ENCODE data around the gene B3GNT2.

B3GNT2 gene

DNA sequence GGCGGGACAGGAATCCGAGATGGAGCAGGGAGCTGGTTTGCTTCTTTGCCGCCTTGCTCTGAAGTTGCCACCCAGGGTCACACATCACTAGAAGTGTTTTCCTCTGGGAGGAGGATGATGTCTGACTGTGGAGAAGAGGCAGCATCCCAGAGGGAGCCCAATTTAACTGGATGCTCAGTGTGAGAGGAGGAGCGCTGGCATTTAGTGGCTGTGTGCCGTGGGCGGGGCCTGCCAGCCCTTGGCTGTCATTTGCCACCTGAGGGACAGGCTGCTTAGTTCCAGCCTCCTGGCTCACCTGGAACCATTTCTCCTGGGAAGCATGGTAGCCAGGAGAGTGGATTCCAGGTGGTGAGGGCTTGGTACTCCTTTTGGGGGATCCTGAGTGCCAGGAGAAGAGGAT lies 9.6 kb downstream of the B3GNT2 start:
- no peak for FAIRE-seq

GRCh38 chr2:62206024-62206423 lies 10.1 kb downstream of the B3GNT2 start:
- FAIRE-seq: no peak

DNA sequence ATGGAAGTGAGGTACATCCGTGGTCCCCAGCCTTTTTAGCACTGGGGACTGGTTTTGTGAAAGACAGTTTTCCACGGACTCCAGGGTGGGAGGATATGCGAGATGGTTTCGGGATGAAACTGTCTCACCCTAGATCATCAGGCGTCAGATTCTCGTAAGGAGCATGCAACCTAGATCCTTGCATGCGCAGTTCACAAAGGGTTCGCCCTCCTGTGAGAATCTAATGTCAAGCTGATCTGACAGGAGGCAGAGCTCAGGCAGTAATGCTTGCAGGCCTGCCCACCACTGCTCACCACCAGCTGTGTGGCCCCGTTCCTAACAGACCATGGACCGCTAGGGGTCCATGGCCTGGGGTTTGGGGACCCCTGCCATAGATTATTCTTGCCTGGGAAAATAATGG lies 11.6 kb downstream of the B3GNT2 start:
- FAIRE-seq: no peak

DNA sequence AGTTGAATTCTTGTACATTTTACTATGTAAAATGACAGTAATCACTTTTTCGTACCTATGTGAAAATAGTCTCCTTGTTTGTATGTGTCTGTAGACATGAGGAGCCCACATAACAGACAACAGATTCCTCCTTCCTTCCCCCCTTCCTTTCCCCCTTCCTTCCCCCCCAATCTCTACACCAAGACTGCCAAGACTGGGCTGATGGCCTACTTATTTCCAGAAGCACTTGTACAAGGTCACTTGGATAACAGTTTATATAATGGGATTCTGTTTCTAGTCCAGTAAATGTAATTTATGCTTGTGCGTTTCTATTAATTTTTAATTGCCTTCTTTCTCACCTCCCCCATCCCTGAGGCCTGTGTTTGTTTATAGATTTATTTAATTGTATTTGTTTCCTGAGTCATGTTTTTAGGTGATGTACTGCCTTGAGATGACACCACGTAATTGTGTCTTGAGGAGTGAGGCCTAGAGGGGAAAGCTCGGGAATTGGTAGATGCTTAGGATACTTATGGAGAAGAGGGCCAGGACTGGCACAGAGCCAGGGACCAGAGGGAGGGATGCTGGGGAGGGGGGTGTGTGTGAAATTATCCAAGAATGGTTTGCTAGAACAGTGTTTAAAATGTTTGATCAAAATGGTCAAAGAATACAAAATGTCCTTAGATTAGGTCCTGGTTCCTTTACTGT lies 12.3 kb downstream of the B3GNT2 start:
- FAIRE-seq: no peak

DNA sequence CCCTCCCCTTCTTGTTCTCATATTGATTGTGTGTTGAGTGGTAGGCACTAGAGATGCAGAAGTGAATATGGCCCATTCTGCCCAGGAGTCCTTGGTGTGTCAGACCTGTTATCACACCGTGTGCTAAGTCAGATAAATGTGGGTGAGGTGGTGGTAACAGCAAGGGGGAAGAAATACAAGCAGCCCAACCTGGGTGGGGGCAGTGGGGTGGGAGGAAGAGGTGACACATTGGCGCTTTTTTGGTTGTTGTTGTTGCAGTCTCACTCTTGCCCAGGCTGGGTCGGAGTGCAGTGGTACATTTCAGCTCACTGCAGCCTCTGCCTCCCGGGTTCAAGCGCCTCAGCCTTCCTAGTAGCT lies 12.8 kb downstream of the B3GNT2 start:
- FAIRE-seq: no peak

DNA sequence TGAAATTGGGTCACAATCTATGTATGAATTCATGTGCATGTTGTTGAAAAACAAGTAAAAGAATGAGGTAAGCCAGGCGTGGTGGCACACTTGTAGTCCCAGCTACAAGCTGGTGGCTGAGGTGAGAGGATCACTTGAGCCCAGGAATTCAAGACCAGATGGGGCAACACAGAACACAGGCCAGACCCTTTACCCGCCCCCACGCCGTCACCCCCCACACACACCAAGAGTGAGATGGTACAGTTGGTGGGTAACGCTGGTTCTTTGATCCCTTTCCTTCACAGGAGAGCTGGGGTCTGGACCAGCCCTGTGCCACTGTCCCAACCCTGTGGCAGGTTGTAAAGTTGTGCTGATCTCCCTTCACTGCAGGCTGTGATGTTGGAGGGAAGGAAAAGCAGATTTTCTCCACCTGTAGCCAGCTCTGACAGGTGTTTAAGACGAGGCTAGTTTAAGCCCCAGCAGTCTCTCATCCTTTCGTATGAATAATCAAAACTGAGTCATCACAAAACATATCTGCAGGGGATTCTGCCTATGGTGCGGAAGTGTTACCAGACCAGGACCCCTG lies 13.6 kb downstream of the B3GNT2 start:
- no peak for FAIRE-seq

DNA sequence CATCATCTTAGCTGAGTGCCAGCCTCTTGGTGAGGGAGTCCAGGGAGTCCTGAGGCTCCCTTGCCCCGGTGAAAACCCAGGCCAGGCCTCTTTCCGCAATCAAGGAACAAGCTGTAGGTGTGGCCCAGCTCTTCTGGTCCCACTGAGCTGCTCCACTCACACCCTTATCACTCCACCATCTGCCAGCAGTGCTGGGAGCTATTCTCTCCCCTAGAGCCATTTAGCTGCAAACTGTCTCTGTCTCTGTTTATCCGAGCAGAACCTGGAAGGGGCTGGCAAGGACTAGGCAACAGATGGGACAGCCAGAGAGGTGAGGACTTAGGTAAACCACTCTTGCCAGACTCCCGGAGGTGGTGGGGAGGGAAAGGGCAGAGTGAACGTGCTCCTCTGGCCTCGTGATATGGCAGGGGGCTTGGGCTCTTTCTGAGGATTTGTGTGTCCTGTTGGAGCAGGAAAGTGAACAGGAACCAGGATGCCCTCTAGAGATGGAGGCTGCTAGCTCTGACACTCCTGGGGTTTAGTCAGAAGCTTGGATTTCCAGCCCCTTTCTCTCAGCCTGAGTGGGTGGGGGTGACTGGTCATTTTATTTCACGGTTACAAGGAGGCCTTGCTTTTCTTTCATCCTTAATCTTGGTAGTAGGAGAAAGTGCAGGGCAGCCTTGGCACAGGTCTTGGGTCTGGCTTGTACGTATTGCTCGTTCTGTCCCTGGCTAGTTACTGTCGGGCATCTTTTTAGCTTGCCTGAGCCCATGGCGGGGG lies 19.6 kb downstream of the B3GNT2 start:
- FAIRE-seq: no peak

DNA sequence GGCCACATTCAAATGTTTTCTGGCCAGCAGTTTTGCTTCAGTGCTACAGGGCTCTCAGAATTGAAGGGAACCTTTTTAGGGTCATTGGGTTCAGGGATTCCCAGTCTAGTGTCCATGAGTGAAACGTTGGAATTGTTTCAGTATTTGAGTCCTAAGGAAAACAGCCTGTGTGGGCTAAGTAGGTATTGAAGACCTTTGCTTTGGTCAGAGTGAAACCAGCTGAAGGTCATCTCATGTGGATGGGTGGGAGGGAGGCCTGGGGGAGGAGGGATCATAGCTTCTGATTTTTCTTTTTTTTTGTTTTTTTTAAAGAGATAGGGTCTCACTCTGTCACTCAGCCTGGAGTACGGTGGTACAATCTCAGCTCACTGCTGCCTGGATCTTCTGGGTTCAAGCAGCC lies 20.2 kb downstream of the B3GNT2 start:
- FAIRE-seq: no peak

- no peak for FAIRE-seq
These were observed 20.7 kb downstream of the B3GNT2 start for GRCh38 chr2:62216616-62217015.

DNA sequence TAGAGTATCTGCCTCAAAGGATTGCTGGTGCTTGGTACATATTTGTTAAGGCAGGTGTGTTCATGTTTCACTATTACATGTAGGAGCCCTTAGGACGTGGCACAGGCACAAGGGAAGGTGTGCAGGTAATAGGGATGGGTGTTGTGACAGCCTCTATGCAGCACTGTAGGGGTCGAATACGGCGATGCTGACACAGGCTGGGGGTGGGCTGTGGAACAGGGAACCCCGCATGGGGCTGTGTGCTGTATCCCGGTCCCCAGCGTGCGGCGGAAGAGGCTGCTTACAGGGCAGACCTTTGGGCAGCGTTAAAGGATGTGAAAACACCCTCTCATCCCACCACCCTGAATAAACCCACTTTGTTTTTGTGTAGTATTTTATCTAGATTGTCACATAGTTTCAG lies 21.5 kb downstream of the B3GNT2 start:
- FAIRE-seq: no peak

DNA sequence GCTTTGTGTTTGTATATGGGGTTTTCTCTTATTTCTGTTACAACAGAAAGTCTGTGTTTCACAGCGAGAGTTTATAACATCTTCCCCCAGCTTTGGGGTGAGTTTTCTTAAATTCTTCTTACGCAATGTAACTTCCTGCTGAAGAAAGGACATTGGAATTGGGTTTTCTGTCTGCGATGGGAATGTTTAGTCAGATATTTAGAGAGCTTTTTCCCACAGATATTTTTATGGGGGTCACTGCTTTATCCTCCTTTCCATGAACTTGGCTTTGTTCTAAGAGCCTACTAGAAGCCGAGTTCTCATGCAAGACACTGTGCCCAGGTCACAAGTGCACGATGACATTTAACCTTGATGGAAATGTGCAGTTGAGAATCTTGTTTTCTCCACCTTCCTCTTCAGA lies 22.1 kb downstream of the B3GNT2 start:
- no peak for FAIRE-seq

DNA sequence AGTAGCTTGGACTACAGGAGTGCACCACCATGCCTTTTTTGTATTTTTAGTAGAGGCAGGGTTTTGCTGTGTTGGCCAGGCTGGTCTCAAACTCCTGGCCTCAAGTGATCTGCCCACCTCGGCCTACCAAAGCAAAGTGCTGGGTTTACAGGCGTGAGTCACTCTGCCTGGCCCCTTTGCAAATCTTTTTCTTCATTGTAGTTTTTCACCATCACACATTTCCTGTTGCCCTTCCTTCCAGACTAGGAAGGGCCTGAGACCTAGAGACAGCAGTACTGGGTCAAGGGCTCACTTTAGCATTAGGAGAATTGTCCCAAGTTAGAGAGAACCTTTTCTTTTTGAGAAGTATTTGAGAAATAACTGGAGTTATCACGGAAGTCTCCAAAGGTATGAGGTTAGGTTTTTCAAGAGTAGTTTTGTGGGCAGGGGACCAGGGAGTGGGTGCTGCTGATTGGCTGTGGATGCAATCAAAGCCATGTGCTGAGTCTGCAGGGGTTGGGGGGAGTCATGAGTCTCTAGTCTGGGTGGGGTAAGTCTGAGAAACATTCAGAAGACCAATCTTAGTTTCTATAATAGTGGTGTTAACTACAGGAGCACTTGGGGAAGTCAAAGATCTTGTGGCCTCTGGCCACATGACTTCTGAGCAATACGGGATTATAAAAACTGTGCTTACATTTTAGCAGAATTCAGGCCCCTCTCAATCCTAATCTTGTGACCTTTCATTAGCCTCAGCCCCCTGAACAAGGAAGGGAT lies 23.7 kb downstream of the B3GNT2 start:
- no peak for FAIRE-seq

GRCh38 chr2:62221141-62221540 lies 25.2 kb downstream of the B3GNT2 start:
- no peak for FAIRE-seq

DNA sequence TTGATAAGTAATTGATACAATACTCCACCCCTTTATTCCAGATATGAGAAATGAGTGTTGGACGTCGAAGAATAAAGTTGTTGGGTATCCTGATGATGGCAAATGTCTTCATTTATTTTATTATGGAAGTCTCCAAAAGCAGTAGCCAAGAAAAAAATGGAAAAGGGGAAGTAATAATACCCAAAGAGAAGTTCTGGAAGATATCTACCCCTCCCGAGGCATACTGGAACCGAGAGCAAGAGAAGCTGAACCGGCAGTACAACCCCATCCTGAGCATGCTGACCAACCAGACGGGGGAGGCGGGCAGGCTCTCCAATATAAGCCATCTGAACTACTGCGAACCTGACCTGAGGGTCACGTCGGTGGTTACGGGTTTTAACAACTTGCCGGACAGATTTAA lies 26.3 kb downstream of the B3GNT2 start:
- FAIRE-seq: no peak

DNA sequence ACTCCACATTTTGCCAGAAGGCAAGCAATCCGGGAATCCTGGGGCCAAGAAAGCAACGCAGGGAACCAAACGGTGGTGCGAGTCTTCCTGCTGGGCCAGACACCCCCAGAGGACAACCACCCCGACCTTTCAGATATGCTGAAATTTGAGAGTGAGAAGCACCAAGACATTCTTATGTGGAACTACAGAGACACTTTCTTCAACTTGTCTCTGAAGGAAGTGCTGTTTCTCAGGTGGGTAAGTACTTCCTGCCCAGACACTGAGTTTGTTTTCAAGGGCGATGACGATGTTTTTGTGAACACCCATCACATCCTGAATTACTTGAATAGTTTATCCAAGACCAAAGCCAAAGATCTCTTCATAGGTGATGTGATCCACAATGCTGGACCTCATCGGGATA lies 26.8 kb downstream of the B3GNT2 start:
- FAIRE-seq: no peak

DNA sequence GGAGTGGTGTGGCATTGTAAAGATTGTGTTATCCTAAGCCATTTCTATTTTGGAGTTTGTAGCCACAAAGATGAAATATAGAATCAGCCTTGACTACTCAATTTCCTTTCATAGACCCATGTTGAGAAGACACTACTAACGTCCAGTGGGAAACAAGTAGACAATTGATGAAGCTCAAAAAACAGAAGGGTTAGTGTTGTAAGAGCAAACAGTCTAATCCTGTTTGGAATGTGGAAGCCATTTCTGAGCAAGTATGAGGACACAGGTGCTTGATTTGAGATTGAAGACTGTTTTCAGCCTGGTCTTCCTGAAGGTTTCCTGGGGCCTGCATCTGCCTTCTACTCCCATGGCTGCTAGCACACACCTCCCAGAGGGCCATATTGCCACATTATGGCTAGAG lies 29.1 kb downstream of the B3GNT2 start:
- no peak for FAIRE-seq

GRCh38 chr2:62227386-62228075 lies 31.6 kb downstream of the B3GNT2 start:
- FAIRE-seq: no peak

DNA sequence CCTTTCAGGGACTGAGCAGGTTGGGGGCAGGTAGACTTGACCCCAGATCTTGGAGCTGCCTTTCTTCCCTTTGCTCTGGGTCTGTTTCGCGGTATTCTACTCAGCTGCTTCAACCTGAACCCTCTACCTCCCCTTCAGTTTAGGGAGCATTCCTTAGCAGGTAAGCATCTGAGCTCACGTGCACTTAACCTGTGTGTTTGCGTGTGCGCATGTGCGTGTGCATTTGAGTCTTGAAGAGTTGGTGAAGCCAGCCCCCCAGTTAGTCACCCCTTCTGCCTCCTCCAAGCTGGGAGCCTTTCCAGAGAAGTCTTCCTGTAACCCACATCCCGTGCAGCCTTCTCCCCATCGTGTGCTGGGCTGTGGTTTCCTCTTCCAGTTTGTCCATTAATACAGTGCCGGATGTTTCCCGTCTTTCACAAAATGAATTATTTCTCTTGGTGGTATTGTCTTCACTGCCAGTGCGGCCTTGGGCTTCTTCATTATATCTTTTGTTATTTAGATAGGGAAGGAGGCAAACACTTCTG lies 33.2 kb downstream of the B3GNT2 start:
- FAIRE-seq: no peak

GRCh38 chr2:62231541-62231940 lies 35.6 kb downstream of the B3GNT2 start:
- no peak for FAIRE-seq

GRCh38 chr2:62234755-62235655 lies 39.1 kb downstream of the B3GNT2 start:
- no peak for FAIRE-seq

GRCh38 chr2:62236499-62236898 lies 40.6 kb downstream of the B3GNT2 start:
- FAIRE-seq: no peak

- no peak for FAIRE-seq
These were observed 42.3 kb downstream of the B3GNT2 start for GRCh38 chr2:62238236-62238635.

All from TTC549 (cell line).